Ecto neural progenitor cell (in vitro differentiated cells): ENCODE measurements around the gene NTHL1.

Experiments
- DNase-seq: peaks from one replicate; pipeline ENCODE4 v3.0.0-alpha.2; 2018; ENCODE audit warnings: low spot score

The NTHL1 gene

DNA sequence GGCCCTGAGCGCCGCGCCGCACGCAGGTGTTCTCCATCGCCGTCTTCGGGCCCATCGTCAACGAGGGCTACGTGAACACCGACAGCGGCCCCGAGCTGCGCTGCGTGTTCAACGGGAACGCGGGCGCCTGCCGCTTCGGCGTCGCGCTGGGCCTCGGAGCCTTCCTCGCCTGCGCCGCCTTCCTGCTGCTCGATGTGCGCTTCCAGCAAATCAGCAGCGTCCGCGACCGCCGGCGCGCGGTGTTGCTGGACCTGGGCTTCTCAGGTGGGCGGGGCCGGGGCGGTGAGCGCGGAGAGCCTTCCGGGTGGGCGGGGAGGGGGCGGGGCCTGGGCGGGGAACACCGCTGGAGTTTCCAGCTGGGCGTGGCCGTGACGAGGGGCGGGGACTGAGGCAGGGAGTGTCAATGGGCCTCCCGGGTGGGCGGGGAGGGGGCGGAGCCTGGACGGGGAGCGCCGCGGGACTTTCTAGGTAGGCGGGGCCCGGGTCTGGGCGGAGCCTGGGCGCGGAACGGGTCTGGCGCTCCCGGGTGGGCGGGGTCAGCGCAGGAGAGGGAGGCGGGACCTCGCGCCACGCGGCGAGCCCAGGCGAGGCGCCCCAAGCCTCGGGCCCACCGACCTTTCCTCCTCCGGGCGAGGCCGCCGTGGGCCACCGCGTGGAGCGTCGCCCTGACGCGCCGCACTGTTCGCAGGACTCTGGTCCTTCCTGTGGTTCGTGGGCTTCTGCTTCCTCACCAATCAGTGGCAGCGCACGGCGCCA is 55.5 kb downstream of the NTHL1 start:
- DNase-seq: peak; percentile 98

DNA sequence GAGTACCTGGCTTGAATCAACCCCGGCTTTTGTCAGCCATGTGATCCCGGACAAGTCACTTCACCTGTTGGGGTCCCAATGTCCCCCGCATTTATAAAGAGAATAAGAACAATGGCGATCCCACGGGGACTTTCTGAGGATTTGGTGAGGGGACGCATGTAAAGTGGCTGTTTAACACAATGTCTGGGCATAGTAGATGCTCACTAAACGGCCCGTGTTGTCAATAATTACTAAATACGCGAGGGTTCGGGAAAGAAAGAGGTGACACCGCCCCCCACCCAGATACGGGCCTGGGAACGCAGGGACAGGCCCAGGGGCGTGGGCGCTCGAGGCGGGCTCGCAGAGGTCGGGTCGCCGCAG is 56.1 kb downstream of the NTHL1 start:
- DNase-seq: no peak

DNA sequence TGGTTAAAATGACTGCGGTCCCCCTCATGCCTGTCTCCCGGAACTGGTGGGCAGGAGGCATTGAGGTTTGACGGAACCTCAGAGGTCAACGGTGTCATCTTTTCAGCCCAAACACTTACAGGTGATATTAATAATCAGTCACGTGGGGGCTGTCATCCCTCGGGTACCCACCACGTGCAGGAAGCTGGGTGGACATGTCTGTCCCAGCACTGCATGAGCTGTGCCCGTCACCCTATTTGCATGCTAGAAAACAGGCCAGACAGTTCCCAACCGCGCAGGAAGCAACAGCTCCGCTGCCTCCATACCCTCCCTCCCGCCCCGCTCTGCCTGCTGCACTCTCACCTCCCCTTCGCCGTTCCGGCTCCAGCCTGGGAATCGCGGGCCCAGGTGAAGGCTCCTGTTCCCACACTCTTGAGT is 56.5 kb downstream of the NTHL1 start:
- DNase-seq: no peak

DNA sequence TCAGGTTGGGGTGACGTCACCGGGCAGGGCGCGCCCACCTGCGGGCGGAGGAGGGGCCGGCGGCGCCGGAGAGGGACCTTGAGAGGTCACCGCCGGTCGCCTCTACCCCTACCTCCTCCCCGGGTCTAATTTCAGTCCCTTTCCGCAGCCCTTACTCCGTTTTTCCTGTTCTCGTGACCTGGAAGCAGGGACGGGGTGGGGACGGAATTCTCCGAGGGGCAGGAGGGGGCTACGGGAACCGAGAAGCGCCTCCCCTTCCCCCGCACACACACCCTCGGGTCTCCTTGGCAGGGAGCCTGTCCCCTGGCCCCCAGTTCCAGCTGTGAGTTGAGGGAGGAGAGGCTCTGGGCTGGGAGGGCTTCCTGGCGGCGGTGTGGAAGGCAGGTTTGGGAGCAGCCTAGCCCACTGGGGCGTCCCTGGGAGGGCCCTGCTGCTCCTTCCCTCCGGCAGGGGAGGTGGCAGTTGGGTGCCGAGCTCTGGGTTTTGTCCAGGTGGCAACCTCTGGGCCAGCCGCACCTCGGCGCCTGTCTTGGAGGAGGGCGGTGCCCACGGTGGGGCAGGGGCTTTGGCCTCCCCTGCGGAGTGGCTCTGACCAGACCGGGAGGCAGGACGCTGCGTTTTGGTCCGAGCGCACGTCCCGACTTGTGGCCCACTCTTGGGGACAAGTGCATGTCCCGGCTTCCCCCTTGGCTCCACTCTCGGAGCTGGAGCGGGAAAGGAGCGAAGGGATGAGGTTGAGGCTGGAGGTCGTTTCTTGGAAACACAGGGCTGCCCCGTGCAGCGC is 57.1 kb downstream of the NTHL1 start:
- peak; percentile 69 for DNase-seq

GRCh38 chr16:1990101-1990350 is 57.6 kb downstream of the NTHL1 start:
- no peak for DNase-seq
